ENCODE measurements around the gene SPDYE4. TPM values are rescaled to one million over a fixed set of nuclear protein-coding genes. Genes with fewer than 3 reads are reported as not detected.

SPDYE4 gene
- polyA plus RNA-seq, 1 experiment: not detected

DNA sequence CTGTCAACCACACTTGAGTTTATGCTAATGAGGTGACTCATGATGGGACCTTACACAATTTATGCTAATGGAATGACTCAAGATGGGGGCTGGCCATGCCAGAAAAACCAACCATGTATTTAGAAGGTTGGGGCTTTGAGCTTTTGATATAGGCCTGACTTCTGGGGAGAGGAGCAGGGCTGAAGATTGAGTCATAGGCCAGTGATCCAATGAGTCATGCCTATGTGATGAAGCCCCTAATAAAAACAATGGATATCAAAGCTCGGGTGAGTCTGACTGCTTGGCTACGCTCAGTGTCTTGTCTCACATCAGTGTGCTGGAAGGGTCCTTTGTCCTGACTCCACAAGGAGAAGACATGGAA is 33.5 kb upstream of the SPDYE4 start:
- ChIA-PET CTCF (no interaction called here), POLR2A (no interaction called here)
- Histone ChIP-seq H3K9me3 (ENCODE audit: control insufficient read depth, insufficient read depth, low read length) (peaks cover 8% of the 10 kb centered on the region), H3K27me3 (ENCODE audit: control insufficient read depth, insufficient read depth, low read length) (peaks cover 4% of the 10 kb centered on the region), H3K27ac (ENCODE audit: low read depth, low read length) (no peak overlapping the region), H3K4me3 (ENCODE audit: low read depth, low read length) (no peak overlapping the region)
- peak; percentile 2 for DNase-seq (ENCODE audit: low read depth, low spot score)
- TF ChIP-seq, protein P1, sequence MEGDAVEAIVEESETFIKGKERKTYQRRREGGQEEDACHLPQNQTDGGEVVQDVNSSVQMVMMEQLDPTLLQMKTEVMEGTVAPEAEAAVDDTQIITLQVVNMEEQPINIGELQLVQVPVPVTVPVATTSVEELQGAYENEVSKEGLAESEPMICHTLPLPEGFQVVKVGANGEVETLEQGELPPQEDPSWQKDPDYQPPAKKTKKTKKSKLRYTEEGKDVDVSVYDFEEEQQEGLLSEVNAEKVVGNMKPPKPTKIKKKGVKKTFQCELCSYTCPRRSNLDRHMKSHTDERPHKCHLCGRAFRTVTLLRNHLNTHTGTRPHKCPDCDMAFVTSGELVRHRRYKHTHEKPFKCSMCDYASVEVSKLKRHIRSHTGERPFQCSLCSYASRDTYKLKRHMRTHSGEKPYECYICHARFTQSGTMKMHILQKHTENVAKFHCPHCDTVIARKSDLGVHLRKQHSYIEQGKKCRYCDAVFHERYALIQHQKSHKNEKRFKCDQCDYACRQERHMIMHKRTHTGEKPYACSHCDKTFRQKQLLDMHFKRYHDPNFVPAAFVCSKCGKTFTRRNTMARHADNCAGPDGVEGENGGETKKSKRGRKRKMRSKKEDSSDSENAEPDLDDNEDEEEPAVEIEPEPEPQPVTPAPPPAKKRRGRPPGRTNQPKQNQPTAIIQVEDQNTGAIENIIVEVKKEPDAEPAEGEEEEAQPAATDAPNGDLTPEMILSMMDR (IDR thresholded peaks at IDR 0.05; ENCODE audit: low read depth, low read length): no peak

DNA sequence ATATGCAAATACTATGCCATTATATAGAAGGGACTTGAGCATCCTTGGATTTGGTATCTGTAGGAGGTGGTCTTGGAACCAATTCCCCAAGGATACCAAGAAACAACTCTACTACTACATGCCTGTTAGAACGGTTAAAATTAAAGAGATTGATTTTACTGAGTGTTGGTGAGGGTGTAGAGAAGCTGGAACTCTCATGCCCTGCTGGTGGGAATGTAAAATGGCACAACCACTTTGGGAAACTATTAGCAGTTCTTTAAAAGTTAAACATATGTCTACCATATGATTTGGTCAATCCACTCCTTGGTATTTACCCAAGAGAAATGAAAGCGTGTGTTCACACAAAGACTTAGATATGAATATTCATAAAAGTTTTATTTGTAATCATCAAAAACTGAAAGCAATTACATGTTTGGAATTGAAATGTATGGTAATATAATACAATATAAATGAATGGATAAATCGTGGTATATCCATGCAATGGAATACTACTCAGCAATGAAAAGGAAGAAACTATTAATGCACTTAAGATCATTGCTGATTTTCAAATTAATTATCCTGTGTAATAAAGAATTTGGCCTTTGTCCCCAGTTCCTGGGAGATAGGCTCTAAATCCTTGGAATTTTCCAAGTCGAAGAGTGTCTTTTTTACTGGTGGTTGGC is 33.0 kb upstream of the SPDYE4 start:
- ChIA-PET CTCF (no interaction called here), POLR2A (no interaction called here)
- no peak for DNase-seq (ENCODE audit: low read depth, low spot score)

GRCh38 chr17:8789743-8790142 is 31.4 kb upstream of the SPDYE4 start:
- POLR2A ChIA-PET: no interaction called here

More for the DNA sequence above, 33.0 kb upstream of the SPDYE4 start:
- TF ChIP-seq, protein P1 (IDR thresholded peaks at IDR 0.05; ENCODE audit: low read depth, low read length): peak; percentile 19; the same call in 1 of the 2 replicates
- no peak overlapping the region for H3K27ac ChIP-seq (ENCODE audit: low read depth, low read length)
- no peak overlapping the region for H3K4me3 ChIP-seq (ENCODE audit: low read depth, low read length)
- peaks cover 8% of the 10 kb centered on the region for H3K9me3 ChIP-seq (ENCODE audit: control insufficient read depth, insufficient read depth, low read length)
- H3K27me3 ChIP-seq (ENCODE audit: control insufficient read depth, insufficient read depth, low read length): peaks cover 4% of the 10 kb centered on the region

DNA sequence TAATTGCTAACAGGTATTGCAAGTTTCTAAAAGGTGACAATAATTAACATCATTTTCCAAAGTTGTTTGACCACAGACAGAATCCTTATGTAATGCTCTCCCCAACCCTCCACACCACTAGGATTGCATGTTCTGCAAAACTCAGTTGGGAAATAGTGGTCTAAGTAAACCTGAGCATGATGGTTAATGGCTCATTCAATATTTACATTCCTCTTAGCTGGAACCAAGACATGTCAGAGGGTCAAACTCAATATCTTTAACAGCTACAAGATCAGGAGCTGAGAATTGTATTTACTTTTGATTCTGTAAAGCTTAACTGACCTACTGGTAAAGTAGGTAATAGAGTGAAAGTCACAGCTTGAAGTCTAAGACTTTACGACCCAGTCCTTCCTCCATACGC is 30.7 kb upstream of the SPDYE4 start:
- ChIA-PET POLR2A (no interaction called here), CTCF (no interaction called here)
- no peak for DNase-seq (ENCODE audit: low read depth, low spot score)
- no peak overlapping the region for H3K4me3 ChIP-seq (ENCODE audit: low read depth, low read length)
- H3K27me3 ChIP-seq (ENCODE audit: control insufficient read depth, insufficient read depth, low read length): peaks cover 4% of the 10 kb centered on the region
- TF ChIP-seq, protein P1 (IDR thresholded peaks at IDR 0.05; ENCODE audit: low read depth, low read length): no peak
- peaks cover 8% of the 10 kb centered on the region for H3K9me3 ChIP-seq (ENCODE audit: control insufficient read depth, insufficient read depth, low read length)
- no peak overlapping the region for H3K27ac ChIP-seq (ENCODE audit: low read depth, low read length)

More at GRCh38 chr17:8789743-8790142, 31.4 kb upstream of the SPDYE4 start:
- H3K9me3 ChIP-seq (ENCODE audit: control insufficient read depth, insufficient read depth, low read length): peaks cover 8% of the 10 kb centered on the region
- no peak overlapping the region for H3K4me3 ChIP-seq (ENCODE audit: low read depth, low read length)
- DNase-seq (ENCODE audit: low read depth, low spot score): no peak
- TF ChIP-seq, protein P1 (IDR thresholded peaks at IDR 0.05; ENCODE audit: low read depth, low read length): no peak
- H3K27ac ChIP-seq (ENCODE audit: low read depth, low read length): no peak overlapping the region
- peaks cover 4% of the 10 kb centered on the region for H3K27me3 ChIP-seq (ENCODE audit: control insufficient read depth, insufficient read depth, low read length)
- CTCF ChIA-PET: no interaction called here

DNA sequence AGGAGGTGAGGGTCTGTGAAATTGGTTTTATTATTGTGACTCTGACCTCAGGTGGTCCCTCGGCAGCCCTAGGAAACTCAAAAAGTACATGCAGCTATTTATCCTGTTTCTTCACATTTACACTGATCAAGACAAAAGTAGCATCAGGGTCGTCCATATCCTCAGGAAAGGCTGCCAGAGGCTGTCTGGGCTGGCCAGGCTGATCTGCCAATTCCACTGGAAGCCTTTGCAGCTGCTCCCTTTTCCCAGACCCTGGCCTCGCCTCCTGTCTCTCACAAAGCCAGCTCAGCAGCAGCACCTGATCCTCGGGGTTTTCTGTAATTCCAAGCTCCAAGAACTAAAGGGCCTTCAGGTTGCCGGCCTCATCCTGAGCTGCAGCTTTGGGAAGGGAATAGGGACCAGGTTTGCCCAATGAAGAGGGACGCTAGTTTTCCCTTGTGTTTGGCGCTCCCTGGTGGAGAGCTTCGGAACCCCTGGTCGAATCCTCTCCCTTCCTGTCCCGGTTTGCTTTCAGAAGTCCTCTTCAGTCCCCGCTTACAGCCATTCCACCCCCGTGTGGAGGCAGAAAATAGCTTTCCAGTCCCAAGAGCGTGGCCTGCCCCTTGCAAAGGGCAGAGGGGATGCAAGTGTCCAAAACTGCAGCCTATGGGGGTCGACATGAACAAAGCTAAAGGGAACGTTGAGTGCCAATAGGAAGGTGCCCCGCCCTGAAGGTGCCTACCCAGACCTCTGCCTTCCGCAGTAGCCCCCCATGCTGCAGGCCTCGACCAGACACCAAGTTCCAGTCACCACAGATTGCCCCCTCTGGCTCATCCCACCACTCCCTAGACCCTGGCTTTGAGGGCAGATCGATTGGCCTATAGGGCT is 27.4 kb upstream of the SPDYE4 start:
- ChIA-PET POLR2A (no interaction called here), CTCF (interaction anchor here (0.6 to 2.9 kb wide), 42 partner anchors 9 to 748 kb away, joined by 3 to 70 read pairs (median 4); no protein-coding TSS in a partner anchor)
- TF ChIP-seq, protein P1 (IDR thresholded peaks at IDR 0.05; ENCODE audit: low read depth, low read length): peak; percentile 90
- Histone ChIP-seq H3K27ac (ENCODE audit: low read depth, low read length) (no peak overlapping the region), H3K9me3 (ENCODE audit: control insufficient read depth, insufficient read depth, low read length) (no peaks in the 10 kb centered on the region), H3K4me3 (ENCODE audit: low read depth, low read length) (no peak overlapping the region), H3K27me3 (ENCODE audit: control insufficient read depth, insufficient read depth, low read length) (peaks cover 8% of the 10 kb centered on the region)
- DNase-seq (ENCODE audit: low read depth, low spot score): peak; percentile 29

Measured in AG04450 (cell line).